Upper lobe of right lung (tissue), 1 donor: ENCODE data around the gene HTRA3. TPM values are rescaled to one million over a fixed set of nuclear protein-coding genes. Genes with fewer than 3 reads are reported as not detected.

Experiments
- ATAC-seq: fragments of 200-7000 bp; cut with Tn5 transposase; one replicate; pipeline ENCODE4 v1.9.1; 2020; ENCODE audit warnings: mild to moderate bottlenecking, moderate library complexity
- DNase-seq: peaks from one replicate; pipeline ENCODE4 v3.0.0-alpha.2; 2020
- H3K27ac ChIP-seq: fragments of 200-600 bp; one replicate; pipeline ENCODE4 v1.8.0; 2022
- H3K27me3 ChIP-seq: fragments of 200-600 bp; one replicate; pipeline ENCODE4 v1.8.0; 2022; ENCODE audit warnings: mild to moderate bottlenecking
- H3K36me3 ChIP-seq: fragments of 200-600 bp; one replicate; pipeline ENCODE4 v1.8.0; 2022
- H3K4me1 ChIP-seq: fragments of 200-600 bp; one replicate; pipeline ENCODE4 v1.8.0; 2022
- H3K4me3 ChIP-seq: fragments of 200-600 bp; one replicate; pipeline ENCODE4 v1.8.0; 2022; ENCODE audit warnings: mild to moderate bottlenecking
- H3K9me3 ChIP-seq: fragments of 200-600 bp; one replicate; pipeline ENCODE4 v1.8.0; 2022
- intact Hi-C: fragments of 100-400 bp; cut with DNase I; formaldehyde crosslinking; loops from one replicate; pipeline ENCODE4 v1.11.0; 2022
- total RNA-seq: library from RNA; stranded (reverse); fragmentation: NEBNext Ultra II Directional; extraction: Animal tissue kit (Norgen Biotek cat#: 25700); gene quantifications from one replicate; pipeline ENCODE4 v1.2.1, GENCODE V29; 2021
- TF ChIP-seq, protein P1 (sequence below): fragments of 200-600 bp; IDR thresholded peaks from one replicate; pipeline ENCODE4 v1.8.0; 2022; ENCODE audit warnings: antibody characterized with exemption
- donor health status: DM: no; HTN: yes; CAD: no; lungs with severe emphysema.

HTRA3 gene
- total RNA-seq, 1 donor from 2014 or later: 25.0 TPM

DNA sequence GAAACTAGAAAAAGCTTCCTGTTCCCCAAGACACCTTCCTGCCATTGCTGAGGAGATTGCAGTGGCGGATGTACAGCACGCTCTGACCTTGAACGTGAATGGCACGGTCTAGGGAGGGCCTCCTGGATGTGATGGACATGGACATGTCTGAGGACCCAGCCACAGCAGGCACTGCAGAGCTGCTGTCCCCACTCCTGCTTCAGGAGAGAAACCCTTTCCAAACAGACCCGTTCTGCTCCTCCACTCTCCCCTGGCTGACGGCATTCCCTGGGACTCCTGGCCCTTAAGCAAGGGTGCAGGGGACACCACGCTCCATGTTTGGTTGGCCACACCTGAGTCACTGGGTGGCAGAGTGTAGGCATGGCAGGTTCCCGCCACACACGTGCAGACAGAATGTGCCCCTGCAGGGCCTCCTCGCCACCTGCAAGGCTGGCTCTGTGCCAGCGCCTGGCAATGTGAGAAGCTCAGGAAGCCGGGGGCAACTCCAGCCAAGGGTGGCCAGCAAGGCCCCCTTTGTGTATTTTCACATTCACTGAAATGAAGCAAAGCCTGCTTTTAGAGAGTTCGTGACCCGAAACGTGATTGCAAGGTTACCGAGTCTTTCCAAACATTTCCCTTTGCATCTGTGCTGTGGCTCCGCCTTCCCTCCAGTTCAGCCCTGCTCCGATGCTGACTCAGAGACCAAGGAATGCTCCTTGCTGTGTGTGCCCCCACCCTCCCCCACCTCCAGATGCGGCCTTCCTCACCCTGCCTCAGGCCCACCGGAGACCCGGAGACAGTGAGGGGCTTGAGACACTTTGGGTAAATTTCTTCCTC is 46.1 kb downstream of the HTRA3 start:
- Histone ChIP-seq H3K9me3 (no peaks in the 10 kb centered on the region), H3K4me1 (peaks cover 21% of the 10 kb centered on the region), H3K36me3 (no peaks in the 10 kb centered on the region), H3K4me3 (no peak overlapping the region), H3K27me3 (no peaks in the 10 kb centered on the region), H3K27ac (no peak overlapping the region)
- peak; percentile 82 for ATAC-seq
- TF ChIP-seq, protein P1, sequence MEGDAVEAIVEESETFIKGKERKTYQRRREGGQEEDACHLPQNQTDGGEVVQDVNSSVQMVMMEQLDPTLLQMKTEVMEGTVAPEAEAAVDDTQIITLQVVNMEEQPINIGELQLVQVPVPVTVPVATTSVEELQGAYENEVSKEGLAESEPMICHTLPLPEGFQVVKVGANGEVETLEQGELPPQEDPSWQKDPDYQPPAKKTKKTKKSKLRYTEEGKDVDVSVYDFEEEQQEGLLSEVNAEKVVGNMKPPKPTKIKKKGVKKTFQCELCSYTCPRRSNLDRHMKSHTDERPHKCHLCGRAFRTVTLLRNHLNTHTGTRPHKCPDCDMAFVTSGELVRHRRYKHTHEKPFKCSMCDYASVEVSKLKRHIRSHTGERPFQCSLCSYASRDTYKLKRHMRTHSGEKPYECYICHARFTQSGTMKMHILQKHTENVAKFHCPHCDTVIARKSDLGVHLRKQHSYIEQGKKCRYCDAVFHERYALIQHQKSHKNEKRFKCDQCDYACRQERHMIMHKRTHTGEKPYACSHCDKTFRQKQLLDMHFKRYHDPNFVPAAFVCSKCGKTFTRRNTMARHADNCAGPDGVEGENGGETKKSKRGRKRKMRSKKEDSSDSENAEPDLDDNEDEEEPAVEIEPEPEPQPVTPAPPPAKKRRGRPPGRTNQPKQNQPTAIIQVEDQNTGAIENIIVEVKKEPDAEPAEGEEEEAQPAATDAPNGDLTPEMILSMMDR: no peak
- intact Hi-C loops: no loop called here
- DNase-seq: peak; percentile 81

- no peaks in the 10 kb centered on the region for H3K27me3 ChIP-seq
- DNase-seq: peak; percentile 55
- H3K9me3 ChIP-seq: no peaks in the 10 kb centered on the region
- ATAC-seq: no peak
- intact Hi-C loops: no loop called here
- TF ChIP-seq, protein P1: no peak
- peaks cover 21% of the 10 kb centered on the region for H3K4me1 ChIP-seq
- no peak overlapping the region for H3K27ac ChIP-seq
- no peaks in the 10 kb centered on the region for H3K36me3 ChIP-seq
- no peak overlapping the region for H3K4me3 ChIP-seq
Measured at GRCh38 chr4:8316251-8316771, 46.8 kb downstream of the HTRA3 start.

GRCh38 chr4:8316911-8317351 is 47.4 kb downstream of the HTRA3 start:
- TF ChIP-seq, protein P1: no peak
- intact Hi-C loops: no loop called here
- ATAC-seq: no peak
- Histone ChIP-seq H3K36me3 (no peaks in the 10 kb centered on the region), H3K4me1 (peaks cover 21% of the 10 kb centered on the region), H3K27me3 (no peaks in the 10 kb centered on the region), H3K4me3 (no peak overlapping the region), H3K9me3 (no peaks in the 10 kb centered on the region), H3K27ac (no peak overlapping the region)
- DNase-seq: peak; percentile 46

- intact Hi-C loops: no loop called here
- Histone ChIP-seq H3K4me3 (no peak overlapping the region), H3K27me3 (no peaks in the 10 kb centered on the region), H3K4me1 (peaks cover 21% of the 10 kb centered on the region), H3K36me3 (no peaks in the 10 kb centered on the region), H3K27ac (no peak overlapping the region), H3K9me3 (no peaks in the 10 kb centered on the region)
- DNase-seq (no peak), ATAC-seq (no peak)
- TF ChIP-seq, protein P1: no peak
Measured at GRCh38 chr4:8317474-8317873, 47.9 kb downstream of the HTRA3 start.

DNA sequence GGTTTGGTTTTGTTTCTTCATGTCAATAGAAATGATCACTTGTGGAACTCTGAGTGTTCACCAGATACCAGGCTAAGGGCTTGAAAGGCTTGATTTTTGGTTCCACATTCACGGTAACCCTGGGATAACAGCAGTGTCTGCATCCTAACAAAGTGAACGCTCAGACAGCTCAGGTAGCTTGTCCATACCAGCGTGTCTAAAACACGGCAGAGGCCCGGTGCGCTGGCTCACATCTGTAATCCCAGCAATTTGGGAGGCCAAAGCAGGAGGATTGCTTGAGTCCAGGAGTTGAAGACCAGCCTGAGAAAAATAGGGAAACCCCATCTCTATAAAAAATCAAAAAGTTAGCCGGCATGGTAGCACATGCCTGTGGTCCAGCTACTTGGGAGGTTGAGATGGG is 49.0 kb downstream of the HTRA3 start:
- Histone ChIP-seq H3K27ac (no peak overlapping the region), H3K27me3 (no peaks in the 10 kb centered on the region), H3K9me3 (no peaks in the 10 kb centered on the region), H3K4me3 (no peak overlapping the region), H3K36me3 (no peaks in the 10 kb centered on the region), H3K4me1 (peaks cover 21% of the 10 kb centered on the region)
- ATAC-seq (no peak), DNase-seq (no peak)
- intact Hi-C loops: no loop called here
- TF ChIP-seq, protein P1: no peak
